ENCODE results near the gene RBP2.
"Not testable (repeated sequence)": the region's sequence is repeated elsewhere in the genome, so short reads cannot be mapped to it uniquely, and the experiment has no call there.

The RBP2 gene

GRCh38 chr3:139421460-139421859 lies 54.9 kb downstream of the RBP2 start:
- Mint-ChIP-seq H3K4me3 (no peak overlapping the region), H3K4me1 (ENCODE audit: low read depth) (no peaks in the 10 kb centered on the region), H3K9me3 (peaks cover 14% of the 10 kb centered on the region), H3K27me3 (no peaks in the 10 kb centered on the region), H3K27ac (no peak overlapping the region), H3K36me3 (ENCODE audit: low read depth) (peaks cover 13% of the 10 kb centered on the region)
- intact Hi-C loops (cut with micrococcal nuclease), result loop anchor here (10.0 kb wide), 1 partner anchor 1313 kb away; no protein-coding TSS in a partner anchor

GRCh38 chr3:139421040-139421439 lies 55.3 kb downstream of the RBP2 start:
- H3K36me3 Mint-ChIP-seq (ENCODE audit: low read depth), result peaks cover 13% of the 10 kb centered on the region
- H3K4me3 Mint-ChIP-seq, result no peak overlapping the region
- intact Hi-C loops (cut with micrococcal nuclease), result loop anchor here (10.0 kb wide), 1 partner anchor 1314 kb away; no protein-coding TSS in a partner anchor
- H3K4me1 Mint-ChIP-seq (ENCODE audit: low read depth), result no peaks in the 10 kb centered on the region
- H3K27me3 Mint-ChIP-seq, result no peaks in the 10 kb centered on the region
- H3K27ac Mint-ChIP-seq, result no peak overlapping the region
- peaks cover 18% of the 10 kb centered on the region for H3K9me3 Mint-ChIP-seq

- Mint-ChIP-seq H3K4me1 (ENCODE audit: low read depth) (peaks cover 7% of the 10 kb centered on the region), H3K9me3 (peaks cover 47% of the 10 kb centered on the region), H3K27me3 (no peaks in the 10 kb centered on the region), H3K27ac (no peak overlapping the region), H3K36me3 (ENCODE audit: low read depth) (peaks cover 4% of the 10 kb centered on the region), H3K4me3 (no peak overlapping the region)
- intact Hi-C loops (cut with micrococcal nuclease), result no loop called here
Measured at GRCh38 chr3:139418144-139418543, 58.2 kb downstream of the RBP2 start.

GRCh38 chr3:139416275-139416674 lies 60.0 kb downstream of the RBP2 start:
- intact Hi-C loops (cut with micrococcal nuclease), result no loop called here
- Mint-ChIP-seq H3K4me1 (ENCODE audit: low read depth) (peaks cover 7% of the 10 kb centered on the region), H3K27me3 (peaks cover 3% of the 10 kb centered on the region), H3K27ac (no peak overlapping the region), H3K36me3 (ENCODE audit: low read depth) (no peaks in the 10 kb centered on the region), H3K4me3 (no peak overlapping the region), H3K9me3 (peaks cover 66% of the 10 kb centered on the region)

GRCh38 chr3:139414608-139415224 lies 61.6 kb downstream of the RBP2 start:
- intact Hi-C loops (cut with micrococcal nuclease), result no loop called here
- Mint-ChIP-seq H3K27me3 (peaks cover 3% of the 10 kb centered on the region), H3K4me3 (no peak overlapping the region), H3K27ac (no peak overlapping the region), H3K9me3 (peaks cover 70% of the 10 kb centered on the region), H3K4me1 (ENCODE audit: low read depth) (peaks cover 7% of the 10 kb centered on the region), H3K36me3 (ENCODE audit: low read depth) (no peaks in the 10 kb centered on the region)

GRCh38 chr3:139412891-139413290 lies 63.4 kb downstream of the RBP2 start:
- intact Hi-C loops (cut with micrococcal nuclease); H3K4me1 Mint-ChIP-seq (ENCODE audit: low read depth); H3K27me3 Mint-ChIP-seq; H3K36me3 Mint-ChIP-seq (ENCODE audit: low read depth); H3K27ac Mint-ChIP-seq; H3K4me3 Mint-ChIP-seq: not testable (repeated sequence)
- H3K9me3 Mint-ChIP-seq, result peaks cover 89% of the 10 kb centered on the region

All from dendritic cell treated with granulocyte-macrophage colony-stimulating factor and Interleukin-4, amounts not matched to agents 40 ng/mL and 50 ng/mL, for 4 days (primary cell).